MCF 10A (cell line): ENCODE measurements around the gene PCDH15. TPM values are rescaled to one million over a fixed set of nuclear protein-coding genes. Genes with fewer than 3 reads are reported as not detected.

Experiments used
- BruUV-seq: library from RNA; stranded (reverse); fragments of 400-500 nt; replicated peaks from 2 replicates; lab custom pipeline; 2021; lab: Mats Ljungman, UMichigan
- CTCF ChIA-PET: fragments of 300-600 bp; sonication (Branson Sonifier 250); formaldehyde crosslinking; extraction: SDS; loops from one replicate; lab custom pipeline; 2021; ENCODE audit warnings: antibody characterized with exemption, inconsistent platforms; lab: Yijun Ruan, JAX
- POLR2A ChIA-PET: fragments of 300-600, 350-650 bp; sonication (Branson Sonifier 250); formaldehyde crosslinking; extraction: SDS; loops from one replicate; lab custom pipeline; 2020; ENCODE audit warnings: antibody characterized with exemption, inconsistent platforms; lab: Yijun Ruan, JAX
- DNase-seq: peaks from one replicate; pipeline ENCODE4 v3.0.0-alpha.2; 2018; ENCODE audit not compliant: unreplicated experiment
- H3K27ac Mint-ChIP-seq: one replicate; pipeline ENCODE4 v1.8.0; 2022; ENCODE audit warnings: mild to moderate bottlenecking, low read depth, mixed read lengths; ENCODE audit not compliant: unreplicated experiment
- H3K27me3 Mint-ChIP-seq: one replicate; pipeline ENCODE4 v1.8.0; 2022; ENCODE audit warnings: mixed read lengths; ENCODE audit not compliant: insufficient read depth, unreplicated experiment
- H3K36me3 Mint-ChIP-seq: one replicate; pipeline ENCODE4 v1.8.0; 2022; ENCODE audit warnings: mild to moderate bottlenecking, moderate library complexity, mixed read lengths; ENCODE audit not compliant: insufficient read depth, unreplicated experiment
- H3K4me1 Mint-ChIP-seq: one replicate; pipeline ENCODE4 v1.8.0; 2022; ENCODE audit warnings: mixed read lengths; ENCODE audit not compliant: insufficient read depth, unreplicated experiment
- H3K4me3 Mint-ChIP-seq: one replicate; pipeline ENCODE4 v1.8.0; 2022; ENCODE audit warnings: mild to moderate bottlenecking, moderate library complexity, mixed read lengths; ENCODE audit not compliant: unreplicated experiment
- H3K9me3 Mint-ChIP-seq: one replicate; pipeline ENCODE4 v1.8.0; 2022; ENCODE audit warnings: mixed read lengths; ENCODE audit not compliant: unreplicated experiment
- CTCF ChIP-seq: fragments of 200-600 bp; IDR thresholded peaks from one replicate; pipeline ENCODE4 v1.8.0; 2022; ENCODE audit warnings: antibody characterized with exemption, mild to moderate bottlenecking; ENCODE audit not compliant: unreplicated experiment
- intact Hi-C: fragments of 100-400 bp; cut with micrococcal nuclease; formaldehyde crosslinking; loops from 2 replicates; pipeline ENCODE4 v1.14.1; 2022
- total RNA-seq: library from RNA; stranded (reverse); gene quantifications from 2 replicates; pipeline ENCODE4 v1.2.3, GENCODE V29; 2022

The PCDH15 gene
- total RNA-seq, 1 experiment from 2014 or later, result not detected

DNA sequence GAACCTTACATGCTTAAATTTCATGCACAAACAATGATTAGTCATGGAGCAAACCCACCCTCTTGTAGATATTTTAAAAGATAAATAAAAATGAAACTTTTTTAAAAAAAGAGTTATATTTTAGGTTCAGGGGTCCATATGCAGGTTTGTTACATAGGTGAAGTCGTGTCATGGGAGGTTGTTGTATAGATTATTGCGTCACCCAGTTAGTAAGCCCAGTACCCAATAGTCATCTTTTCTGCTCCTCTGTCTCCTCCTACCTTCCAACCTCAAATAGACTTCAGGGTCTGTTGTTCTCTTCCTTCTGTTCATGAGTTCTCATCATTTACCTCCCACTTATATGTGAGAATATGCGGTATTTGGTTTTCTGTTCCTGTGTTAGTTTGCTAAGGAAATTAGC, 486.6 kb downstream of the PCDH15 start:
- ChIA-PET CTCF (interaction anchor here (0.6 kb wide), 1 partner anchor 315 kb away, joined by 4 read pairs; no protein-coding TSS in a partner anchor), POLR2A (no interaction called here)
- no TSS peak for BruUV-seq

DNA sequence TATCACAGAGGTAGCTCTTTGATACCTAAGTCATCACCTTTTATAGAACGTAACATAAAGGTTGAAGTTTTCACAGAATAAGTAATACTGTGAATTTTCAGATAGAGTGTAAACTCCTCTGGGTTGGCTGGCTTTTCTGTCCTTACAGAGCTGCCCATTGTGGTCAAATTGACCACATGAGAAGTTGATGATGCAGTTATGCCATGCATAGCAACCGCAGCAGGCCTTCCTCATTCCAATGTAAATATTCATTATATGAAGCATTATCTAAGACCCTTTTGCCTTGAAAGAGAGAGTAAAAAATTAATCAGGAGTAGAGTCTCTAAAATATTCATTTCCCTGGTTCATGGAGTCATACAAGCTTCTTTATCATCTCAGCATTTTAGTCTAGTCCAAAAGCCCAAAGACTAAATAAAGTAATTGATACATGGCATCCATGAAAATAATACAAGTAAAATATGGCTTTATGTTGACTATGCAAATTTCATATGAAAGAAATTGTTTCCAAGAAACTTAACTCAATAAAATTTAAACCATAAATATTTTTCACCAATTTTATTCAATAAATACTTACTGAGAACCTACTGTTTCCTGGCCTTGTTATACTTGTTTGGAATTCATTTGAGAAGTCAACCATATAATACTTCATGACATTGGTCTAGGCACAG, 516.4 kb downstream of the PCDH15 start:
- ChIA-PET POLR2A (no interaction called here), CTCF (no interaction called here)
- Mint-ChIP-seq H3K27ac (no peak overlapping the region), H3K4me3 (no peak overlapping the region), H3K36me3 (no peaks in the 10 kb centered on the region), H3K4me1 (no peaks in the 10 kb centered on the region), H3K9me3 (no peaks in the 10 kb centered on the region), H3K27me3 (peaks cover 14% of the 10 kb centered on the region)
- no peak for TF ChIP-seq CTCF
- DNase-seq, result no peak
- intact Hi-C loops, result no loop called here
- no TSS peak for BruUV-seq

More for the DNA sequence above, 486.6 kb downstream of the PCDH15 start:
- intact Hi-C loops, result no loop called here
- Mint-ChIP-seq H3K36me3 (no peaks in the 10 kb centered on the region), H3K4me1 (peaks cover 4% of the 10 kb centered on the region), H3K27me3 (no peaks in the 10 kb centered on the region), H3K4me3 (no peak overlapping the region), H3K9me3 (peaks cover 9% of the 10 kb centered on the region), H3K27ac (no peak overlapping the region)
- DNase-seq, result no peak
- TF ChIP-seq CTCF, result no peak

GRCh38 chr10:54282012-54282411, 519.0 kb downstream of the PCDH15 start:
- CTCF ChIA-PET, result no interaction called here
- no peak for TF ChIP-seq CTCF

DNA sequence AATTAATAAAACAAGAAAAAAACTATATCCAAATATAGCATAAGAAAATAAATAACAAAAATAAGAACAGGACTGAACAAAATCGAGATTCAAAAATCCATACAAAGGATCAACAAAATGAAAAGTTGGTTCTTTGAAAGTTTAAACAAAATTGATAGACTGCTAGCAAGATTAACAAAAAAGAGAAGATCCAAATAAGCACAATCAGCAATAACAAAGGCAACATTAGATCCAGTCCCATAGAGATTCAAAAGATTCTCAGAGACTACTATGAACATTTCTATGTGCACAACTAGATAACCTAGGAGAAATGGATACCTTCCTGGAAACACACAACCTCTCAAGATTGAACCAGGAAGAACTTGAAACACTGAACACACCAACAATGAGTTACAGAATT, 534.6 kb downstream of the PCDH15 start:
- Mint-ChIP-seq H3K36me3 (no peaks in the 10 kb centered on the region), H3K27me3 (no peaks in the 10 kb centered on the region), H3K9me3 (peaks cover 8% of the 10 kb centered on the region), H3K4me1 (no peaks in the 10 kb centered on the region), H3K27ac (no peak overlapping the region), H3K4me3 (no peak overlapping the region)
- DNase-seq, result no peak
- intact Hi-C loops, result no loop called here
- BruUV-seq, result no TSS peak
- ChIA-PET POLR2A (no interaction called here), CTCF (no interaction called here)
- TF ChIP-seq CTCF, result no peak

More at GRCh38 chr10:54282012-54282411, 519.0 kb downstream of the PCDH15 start:
- Mint-ChIP-seq H3K27ac (no peak overlapping the region), H3K4me3 (no peak overlapping the region), H3K36me3 (no peaks in the 10 kb centered on the region), H3K27me3 (peaks cover 27% of the 10 kb centered on the region), H3K4me1 (no peaks in the 10 kb centered on the region), H3K9me3 (no peaks in the 10 kb centered on the region)
- no TSS peak for BruUV-seq
- no peak for DNase-seq
- POLR2A ChIA-PET, result no interaction called here
- intact Hi-C loops, result no loop called here
